Stimulated activated naive B cell treated with anti-CD40 and anti-IgM and Interleukin-4, amounts not matched to agents 10 μg/mL and 1 μg/mL and 100 μg/mL, for 72 hours (primary cell): ENCODE data around the gene PKMYT1.

Experiments
- ATAC-seq, 2 donors: fragments of 150-1000 bp; cut with Tn5 transposase; replicated peaks; 2 replicates each; pipeline ENCODE4 v1.10.0; 2021; ENCODE audit warnings: moderate library complexity in 1 of 2
- DNase-seq: peaks from one replicate; pipeline ENCODE4 v3.0.0; 2021
- H3K27ac Mint-ChIP-seq: one replicate; pipeline ENCODE4 v1.8.0; 2022; ENCODE audit warnings: mild to moderate bottlenecking, mixed read lengths
- H3K27me3 Mint-ChIP-seq, 2 donors: one replicate each; pipeline ENCODE4 v1.8.0; 2022; ENCODE audit warnings: mixed read lengths in 2 of 2
- H3K36me3 Mint-ChIP-seq, 2 donors: one replicate each; pipeline ENCODE4 v1.8.0; 2022; ENCODE audit warnings: mixed read lengths in 2 of 2, mild to moderate bottlenecking in 1 of 2
- H3K4me1 Mint-ChIP-seq, 2 donors: one replicate each; pipeline ENCODE4 v1.8.0; 2022; ENCODE audit warnings: mixed read lengths in 2 of 2, mild to moderate bottlenecking in 1 of 2
- H3K4me3 Mint-ChIP-seq, 2 donors: one replicate each; pipeline ENCODE4 v1.8.0; 2022; ENCODE audit warnings: mild to moderate bottlenecking in 2 of 2, mixed read lengths in 2 of 2, moderate library complexity in 1 of 2
- H3K9me3 Mint-ChIP-seq, 2 donors: one replicate each; pipeline ENCODE4 v1.8.0; 2022; ENCODE audit warnings: mixed read lengths in 2 of 2, mild to moderate bottlenecking in 1 of 2

Gene PKMYT1

GRCh38 chr16:2925951-2926649 is 54.1 kb downstream of the PKMYT1 start:
- Mint-ChIP-seq H3K4me1 (peaks cover 8 to 15% of the 10 kb centered on the region in 2 donors), H3K36me3 (peaks cover 14 to 20% of the 10 kb centered on the region in 2 donors), H3K27me3 (no peaks in the 10 kb centered on the region), H3K9me3 (no peaks in the 10 kb centered on the region), H3K27ac (no peak overlapping the region), H3K4me3 (no peak overlapping the region)
- DNase-seq (no peak), ATAC-seq (no peak)

GRCh38 chr16:2924901-2925755 is 55.1 kb downstream of the PKMYT1 start:
- no peak overlapping the region for H3K27ac Mint-ChIP-seq
- H3K4me1 Mint-ChIP-seq = peaks cover 8 to 15% of the 10 kb centered on the region in 2 donors
- ATAC-seq (no peak), DNase-seq (no peak)
- H3K27me3 Mint-ChIP-seq = no peaks in the 10 kb centered on the region
- no peak overlapping the region for H3K4me3 Mint-ChIP-seq
- peaks cover 14 to 17% of the 10 kb centered on the region in 2 donors for H3K36me3 Mint-ChIP-seq
- no peaks in the 10 kb centered on the region for H3K9me3 Mint-ChIP-seq

- peaks cover 10 to 22% of the 10 kb centered on the region in 2 donors for H3K4me1 Mint-ChIP-seq
- no peak overlapping the region for H3K27ac Mint-ChIP-seq
- ATAC-seq = no peak
- no peak for DNase-seq
- H3K36me3 Mint-ChIP-seq = peaks cover 18 to 24% of the 10 kb centered on the region in 2 donors
- H3K9me3 Mint-ChIP-seq = no peaks in the 10 kb centered on the region
- H3K27me3 Mint-ChIP-seq = no peaks in the 10 kb centered on the region
- H3K4me3 Mint-ChIP-seq = no peak overlapping the region
Measured at GRCh38 chr16:2923481-2923880, 56.8 kb downstream of the PKMYT1 start.
